ENCODE measurements around the gene NSL1. TPM values are rescaled to one million over a fixed set of nuclear protein-coding genes. Genes with fewer than 3 reads are reported as not detected.

Gene NSL1
- total and polyA plus RNA-seq, 5 donors from 2014 or later: 24.4 to 69.1 (median 67.0) TPM

DNA sequence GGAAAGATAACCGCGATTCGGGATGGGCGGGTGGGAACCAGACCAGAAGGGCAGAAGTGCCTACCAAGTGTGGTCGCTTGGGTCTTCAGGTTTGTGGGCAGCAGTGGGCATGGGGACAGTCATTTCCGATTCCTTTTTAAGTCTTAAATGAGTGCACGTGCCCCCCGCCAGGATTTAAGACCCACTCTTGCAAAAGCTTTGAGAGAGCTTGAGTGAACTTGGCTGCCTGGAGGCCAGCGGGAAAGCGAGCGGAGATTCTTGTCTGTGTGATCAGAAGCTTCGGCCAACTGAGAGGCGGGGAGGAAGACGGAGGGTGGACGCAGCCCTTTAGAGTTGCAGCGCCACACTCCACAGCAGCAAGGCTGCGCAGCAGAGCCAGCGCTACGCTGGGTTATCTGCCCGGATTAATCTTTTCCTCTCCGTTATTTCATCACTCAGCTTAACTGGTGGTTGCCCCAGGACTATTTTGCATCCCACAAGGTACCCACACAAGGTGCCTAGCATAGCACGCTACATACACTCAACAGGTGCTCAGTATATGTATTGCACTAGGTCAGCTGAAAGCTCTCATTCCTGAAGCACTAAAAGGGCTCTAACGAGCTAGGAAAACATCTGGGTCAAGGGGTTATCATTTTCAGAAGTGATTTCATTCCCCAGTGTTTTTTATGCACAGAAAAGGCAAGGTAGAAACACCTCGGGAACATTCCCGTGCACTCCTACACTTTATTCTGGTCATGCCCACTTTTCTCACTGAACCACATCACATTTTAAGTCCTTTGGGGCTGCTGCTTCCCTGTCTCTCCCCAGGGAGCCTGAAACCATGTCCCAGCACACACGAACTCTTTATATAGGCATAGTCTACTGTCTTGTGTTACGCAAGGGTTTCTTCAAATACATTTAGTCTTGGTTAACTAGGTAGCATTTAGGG, 90.4 kb downstream of the NSL1 start:
- Histone ChIP-seq H3K36me3 (ENCODE audit: control insufficient read depth, insufficient read depth, low read length) (no peaks in the 10 kb centered on the region), H3K4me1 (ENCODE audit: control insufficient read depth, insufficient read depth, low read length, poor library complexity, severe bottlenecking) (peaks cover 31% of the 10 kb centered on the region), H3K9me3 (ENCODE audit: control insufficient read depth in 2 of 2, low read length in 2 of 2) (no peaks in the 10 kb centered on the region), H3K27me3 (ENCODE audit: control insufficient read depth, insufficient read depth, low read length) (peaks cover 3% of the 10 kb centered on the region), H3K4me3 (ENCODE audit: low read depth, low read length) (peak overlapping the region; percentile 53), H3K27ac (ENCODE audit: insufficient read depth, low read length, poor library complexity, severe bottlenecking) (peak overlapping the region; percentile 66)
- Mint-ChIP-seq H3K4me1 (peaks cover 21 to 53% (median 36%) of the 10 kb centered on the region in 4 donors), H3K27ac (peak overlapping the region; percentile 48 to 77 (median 70)), H3K4me3 (peak overlapping the region; percentile 82 to 93 (median 87)), H3K27me3 (peaks cover 7% of the 10 kb centered on the region), H3K36me3 (no peaks in the 10 kb centered on the region), H3K9me3 (peaks cover 0 to 3% (median 0%) of the 10 kb centered on the region in 7 donors)
- DNase-seq: no peak
- ATAC-seq (ENCODE audit: low read depth in 2 of 2): peak in 1 of 2 donors; percentile 19

DNA sequence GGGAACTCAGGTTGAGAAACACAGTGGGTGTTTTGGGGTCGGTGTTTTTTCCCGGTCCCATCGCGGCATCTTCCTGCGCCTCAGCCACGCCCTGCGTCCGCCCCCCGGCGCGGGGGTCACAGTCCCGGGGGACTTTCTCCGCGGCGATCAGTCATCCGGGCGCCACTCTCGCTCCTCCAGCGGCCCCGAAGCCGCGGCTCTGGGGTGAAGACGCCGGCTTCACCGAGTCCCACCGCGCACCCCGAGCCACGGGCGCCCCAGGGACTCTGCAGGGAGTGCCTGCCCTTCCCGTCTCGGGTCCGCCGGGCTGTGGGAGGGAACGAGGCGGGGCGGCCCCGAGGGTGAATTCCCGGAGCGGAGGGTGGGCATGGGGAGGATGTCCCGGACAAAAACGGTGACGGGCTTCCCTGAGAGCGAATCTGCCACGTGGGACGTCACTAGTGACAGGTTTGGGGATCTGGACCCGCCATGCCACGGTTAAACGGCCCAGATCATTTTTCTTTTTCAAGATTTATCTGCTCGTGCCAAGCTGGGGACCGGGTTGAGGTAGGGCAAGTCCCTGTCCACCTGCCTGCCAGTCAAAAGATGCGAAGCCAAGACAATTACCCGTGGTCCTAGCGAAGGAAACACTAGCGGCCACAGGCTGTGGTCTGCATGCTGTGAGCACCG, 91.2 kb downstream of the NSL1 start:
- peaks cover 21 to 61% (median 38%) of the 10 kb centered on the region in 4 donors for H3K4me1 Mint-ChIP-seq
- no peaks in the 10 kb centered on the region for H3K36me3 ChIP-seq (ENCODE audit: control insufficient read depth, insufficient read depth, low read length)
- peaks cover 0 to 3% (median 0%) of the 10 kb centered on the region in 7 donors for H3K9me3 Mint-ChIP-seq
- peak; percentile 26 to 38 for ATAC-seq (ENCODE audit: low read depth in 2 of 2)
- no peaks in the 10 kb centered on the region for H3K36me3 Mint-ChIP-seq
- peak overlapping the region; percentile 63 to 77 (median 70) for H3K27ac Mint-ChIP-seq
- H3K27me3 ChIP-seq (ENCODE audit: control insufficient read depth, insufficient read depth, low read length): peaks cover 3% of the 10 kb centered on the region
- H3K27me3 Mint-ChIP-seq: peaks cover 11% of the 10 kb centered on the region
- H3K9me3 ChIP-seq (ENCODE audit: control insufficient read depth in 2 of 2, low read length in 2 of 2): no peaks in the 10 kb centered on the region
- peak overlapping the region; percentile 82 to 93 (median 87) for H3K4me3 Mint-ChIP-seq
- peak overlapping the region; percentile 53 for H3K4me3 ChIP-seq (ENCODE audit: low read depth, low read length)
- H3K27ac ChIP-seq (ENCODE audit: insufficient read depth, low read length, poor library complexity, severe bottlenecking): peak overlapping the region; percentile 66
- DNase-seq: peak in 2 of 3 donors; percentile 26 to 54
- H3K4me1 ChIP-seq (ENCODE audit: control insufficient read depth, insufficient read depth, low read length, poor library complexity, severe bottlenecking): peaks cover 31% of the 10 kb centered on the region

- ATAC-seq (ENCODE audit: low read depth in 2 of 2): peak; percentile 38 to 51
- H3K36me3 ChIP-seq (ENCODE audit: control insufficient read depth, insufficient read depth, low read length): no peaks in the 10 kb centered on the region
- H3K27me3 ChIP-seq (ENCODE audit: control insufficient read depth, insufficient read depth, low read length): peaks cover 3% of the 10 kb centered on the region
- peaks cover 21 to 62% (median 38%) of the 10 kb centered on the region in 4 donors for H3K4me1 Mint-ChIP-seq
- H3K4me3 Mint-ChIP-seq: peak within 1 kb of the TSS; percentile 82 to 93 (median 88)
- peaks cover 31% of the 10 kb centered on the region for H3K4me1 ChIP-seq (ENCODE audit: control insufficient read depth, insufficient read depth, low read length, poor library complexity, severe bottlenecking)
- peak within 1 kb of the TSS; percentile 66 for H3K27ac ChIP-seq (ENCODE audit: insufficient read depth, low read length, poor library complexity, severe bottlenecking)
- peak in 2 of 3 donors; percentile 18 to 50 for DNase-seq
- no peaks in the 10 kb centered on the region for H3K36me3 Mint-ChIP-seq
- H3K9me3 ChIP-seq (ENCODE audit: control insufficient read depth in 2 of 2, low read length in 2 of 2): no peaks in the 10 kb centered on the region
- H3K27ac Mint-ChIP-seq: peak within 1 kb of the TSS; percentile 63 to 94 (median 77)
- peak within 1 kb of the TSS; percentile 74 for H3K4me3 ChIP-seq (ENCODE audit: low read depth, low read length)
- peaks cover 0 to 3% (median 0%) of the 10 kb centered on the region in 7 donors for H3K9me3 Mint-ChIP-seq
- H3K27me3 Mint-ChIP-seq: peaks cover 11% of the 10 kb centered on the region
These were observed 91.9 kb downstream of the NSL1 start, which contains the start of gene BATF3 for GRCh38 chr1:212699625-212700222. Gene BATF3 (minus strand): TSS chr1:212699840. CDS start chr1:212699762, 78 bp downstream.

DNA sequence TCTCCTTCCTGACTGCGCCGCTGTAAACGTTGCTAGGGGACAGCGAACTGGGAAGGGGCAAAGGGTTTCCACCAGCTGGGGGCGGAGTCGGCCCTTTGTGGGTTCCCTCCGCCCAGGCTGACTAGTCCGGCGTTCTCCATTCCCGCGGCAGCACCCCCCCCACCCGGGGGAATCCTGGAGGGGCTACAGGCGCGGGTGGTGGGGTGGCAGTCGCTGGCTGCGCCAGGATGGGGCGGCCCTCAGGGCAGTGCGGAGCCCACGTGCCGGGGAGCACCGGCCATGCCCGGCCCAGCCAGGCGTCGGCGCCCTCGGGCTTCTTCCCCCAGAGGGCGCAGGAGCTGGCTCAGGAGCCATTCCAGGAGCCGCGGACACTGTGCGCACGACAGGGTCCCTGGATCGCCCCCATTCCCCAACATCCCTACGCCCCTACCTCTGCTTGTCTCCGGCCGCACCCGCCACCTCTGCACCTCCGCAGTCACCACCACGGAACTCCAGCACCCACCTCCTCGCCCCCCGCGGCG, 92.4 kb downstream of the NSL1 start:
- Histone ChIP-seq H3K36me3 (ENCODE audit: control insufficient read depth, insufficient read depth, low read length) (no peaks in the 10 kb centered on the region), H3K27me3 (ENCODE audit: control insufficient read depth, insufficient read depth, low read length) (peaks cover 3% of the 10 kb centered on the region), H3K9me3 (ENCODE audit: control insufficient read depth in 2 of 2, low read length in 2 of 2) (no peaks in the 10 kb centered on the region), H3K4me1 (ENCODE audit: control insufficient read depth, insufficient read depth, low read length, poor library complexity, severe bottlenecking) (peaks cover 31% of the 10 kb centered on the region), H3K4me3 (ENCODE audit: low read depth, low read length) (peak overlapping the region; percentile 74), H3K27ac (ENCODE audit: insufficient read depth, low read length, poor library complexity, severe bottlenecking) (no peak overlapping the region)
- peak overlapping the region; percentile 75 to 92 (median 88) for H3K4me3 Mint-ChIP-seq
- ATAC-seq (ENCODE audit: low read depth in 2 of 2): peak; percentile 59 to 61
- H3K4me1 Mint-ChIP-seq: peaks cover 21 to 57% (median 38%) of the 10 kb centered on the region in 4 donors
- peak overlapping the region in 2 of 3 donors; percentile 33 to 50 for H3K27ac Mint-ChIP-seq
- no peaks in the 10 kb centered on the region for H3K36me3 Mint-ChIP-seq
- DNase-seq: peak; percentile 27 to 48 (median 35)
- peaks cover 11% of the 10 kb centered on the region for H3K27me3 Mint-ChIP-seq
- peaks cover 0 to 2% (median 0%) of the 10 kb centered on the region in 7 donors for H3K9me3 Mint-ChIP-seq

GRCh38 chr1:212698467-212699103, 93.0 kb downstream of the NSL1 start:
- Mint-ChIP-seq H3K27me3 (peaks cover 8% of the 10 kb centered on the region), H3K27ac (peak overlapping the region; percentile 49 to 94 (median 50)), H3K4me1 (peaks cover 20 to 51% (median 38%) of the 10 kb centered on the region in 4 donors), H3K9me3 (no peaks in the 10 kb centered on the region), H3K4me3 (peak overlapping the region; percentile 75 to 92 (median 88)), H3K36me3 (no peaks in the 10 kb centered on the region)
- Histone ChIP-seq H3K4me1 (ENCODE audit: control insufficient read depth, insufficient read depth, low read length, poor library complexity, severe bottlenecking) (peaks cover 31% of the 10 kb centered on the region), H3K4me3 (ENCODE audit: low read depth, low read length) (peak overlapping the region; percentile 74), H3K9me3 (ENCODE audit: control insufficient read depth in 2 of 2, low read length in 2 of 2) (no peaks in the 10 kb centered on the region), H3K27me3 (ENCODE audit: control insufficient read depth, insufficient read depth, low read length) (peaks cover 3% of the 10 kb centered on the region), H3K36me3 (ENCODE audit: control insufficient read depth, insufficient read depth, low read length) (no peaks in the 10 kb centered on the region), H3K27ac (ENCODE audit: insufficient read depth, low read length, poor library complexity, severe bottlenecking) (no peak overlapping the region)
- DNase-seq (no peak), ATAC-seq (ENCODE audit: low read depth in 2 of 2) (no peak)

GRCh38 chr1:212696721-212697331, 94.8 kb downstream of the NSL1 start:
- no peak for ATAC-seq (ENCODE audit: low read depth in 2 of 2)
- peaks cover 16 to 46% (median 36%) of the 10 kb centered on the region in 4 donors for H3K4me1 Mint-ChIP-seq

More at GRCh38 chr1:212696721-212697331, 94.8 kb downstream of the NSL1 start:
- no peaks in the 10 kb centered on the region for H3K36me3 Mint-ChIP-seq
- peaks cover 8% of the 10 kb centered on the region for H3K27me3 Mint-ChIP-seq
- DNase-seq: no peak
- Histone ChIP-seq H3K27ac (ENCODE audit: insufficient read depth, low read length, poor library complexity, severe bottlenecking) (no peak overlapping the region), H3K4me3 (ENCODE audit: low read depth, low read length) (peak overlapping the region; percentile 31), H3K4me1 (ENCODE audit: control insufficient read depth, insufficient read depth, low read length, poor library complexity, severe bottlenecking) (peaks cover 31% of the 10 kb centered on the region), H3K27me3 (ENCODE audit: control insufficient read depth, insufficient read depth, low read length) (peaks cover 3% of the 10 kb centered on the region), H3K9me3 (ENCODE audit: control insufficient read depth in 2 of 2, low read length in 2 of 2) (no peaks in the 10 kb centered on the region), H3K36me3 (ENCODE audit: control insufficient read depth, insufficient read depth, low read length) (no peaks in the 10 kb centered on the region)
- H3K9me3 Mint-ChIP-seq: no peaks in the 10 kb centered on the region
- peak overlapping the region; percentile 12 to 92 (median 72) for H3K4me3 Mint-ChIP-seq
- H3K27ac Mint-ChIP-seq: peak overlapping the region in 1 of 3 donors; percentile 85
